Measurements from ENCODE around the gene EFCAB11.

GRCh38 chr14:90003526-90004307 lies 49.2 kb upstream of the EFCAB11 start:
- no peak for TF ChIP-seq CTCF (conservative IDR thresholded peaks at IDR 0.05; ENCODE audit: low read length)
- TF ChIP-seq EZH2phosphoT487 (IDR thresholded peaks at IDR 0.05; ENCODE audit: borderline replicate concordance), result no peak
